Astrocyte of the spinal cord (primary cell): ENCODE results near the gene MVK.

Experiments used
- DNase-seq: peaks from one replicate; pipeline ENCODE4 v3.0.0; 2011; ENCODE audit warnings: low read depth, low spot score
- H3K4me3 ChIP-seq: 2 replicates; pipeline ENCODE4 v1.5.1; 2011; ENCODE audit warnings: low read depth, mild to moderate bottlenecking, low read length, moderate library complexity
- in situ Hi-C: cut with HindIII; loops from 2 replicates; pipeline ENCODE4 v1.10.0; 2017; ENCODE audit warnings: low sequenced_read_pairs
- TF ChIP-seq, protein P1 (sequence below): IDR thresholded peaks from 2 replicates; pipeline ENCODE4 v1.5.1; 2012; ENCODE audit warnings: low read depth, mild to moderate bottlenecking, low read length, inconsistent platforms

Gene MVK

DNA sequence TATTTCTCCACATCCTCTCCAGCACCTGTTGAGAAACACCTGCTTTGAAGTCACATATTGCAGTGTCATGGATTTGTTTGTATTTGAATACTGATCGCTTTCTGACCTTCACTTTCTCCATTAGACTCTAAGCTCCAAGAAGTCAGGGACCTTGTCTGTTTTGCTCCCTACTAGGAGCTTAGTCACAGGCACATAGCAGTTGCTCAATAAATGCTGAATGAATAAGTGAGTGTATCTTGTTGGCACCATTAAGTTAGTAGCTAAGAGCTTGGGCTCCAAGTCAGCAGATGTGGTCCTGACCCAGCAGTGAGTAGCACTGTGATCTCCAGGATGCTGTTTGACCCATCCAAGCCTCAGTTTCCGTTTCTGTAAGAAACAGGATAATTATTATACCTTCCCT is 10.1 kb downstream of the MVK start:
- TF ChIP-seq, protein P1, sequence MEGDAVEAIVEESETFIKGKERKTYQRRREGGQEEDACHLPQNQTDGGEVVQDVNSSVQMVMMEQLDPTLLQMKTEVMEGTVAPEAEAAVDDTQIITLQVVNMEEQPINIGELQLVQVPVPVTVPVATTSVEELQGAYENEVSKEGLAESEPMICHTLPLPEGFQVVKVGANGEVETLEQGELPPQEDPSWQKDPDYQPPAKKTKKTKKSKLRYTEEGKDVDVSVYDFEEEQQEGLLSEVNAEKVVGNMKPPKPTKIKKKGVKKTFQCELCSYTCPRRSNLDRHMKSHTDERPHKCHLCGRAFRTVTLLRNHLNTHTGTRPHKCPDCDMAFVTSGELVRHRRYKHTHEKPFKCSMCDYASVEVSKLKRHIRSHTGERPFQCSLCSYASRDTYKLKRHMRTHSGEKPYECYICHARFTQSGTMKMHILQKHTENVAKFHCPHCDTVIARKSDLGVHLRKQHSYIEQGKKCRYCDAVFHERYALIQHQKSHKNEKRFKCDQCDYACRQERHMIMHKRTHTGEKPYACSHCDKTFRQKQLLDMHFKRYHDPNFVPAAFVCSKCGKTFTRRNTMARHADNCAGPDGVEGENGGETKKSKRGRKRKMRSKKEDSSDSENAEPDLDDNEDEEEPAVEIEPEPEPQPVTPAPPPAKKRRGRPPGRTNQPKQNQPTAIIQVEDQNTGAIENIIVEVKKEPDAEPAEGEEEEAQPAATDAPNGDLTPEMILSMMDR = no peak
- no peak overlapping the region for H3K4me3 ChIP-seq
- in situ Hi-C loops = no loop called here
- DNase-seq = no peak

- DNase-seq = no peak
- in situ Hi-C loops = no loop called here
- H3K4me3 ChIP-seq = no peak overlapping the region
- TF ChIP-seq, protein P1 = no peak
Observed at GRCh38 chr12:109586385-109587296, 13.0 kb downstream of the MVK start.

DNA sequence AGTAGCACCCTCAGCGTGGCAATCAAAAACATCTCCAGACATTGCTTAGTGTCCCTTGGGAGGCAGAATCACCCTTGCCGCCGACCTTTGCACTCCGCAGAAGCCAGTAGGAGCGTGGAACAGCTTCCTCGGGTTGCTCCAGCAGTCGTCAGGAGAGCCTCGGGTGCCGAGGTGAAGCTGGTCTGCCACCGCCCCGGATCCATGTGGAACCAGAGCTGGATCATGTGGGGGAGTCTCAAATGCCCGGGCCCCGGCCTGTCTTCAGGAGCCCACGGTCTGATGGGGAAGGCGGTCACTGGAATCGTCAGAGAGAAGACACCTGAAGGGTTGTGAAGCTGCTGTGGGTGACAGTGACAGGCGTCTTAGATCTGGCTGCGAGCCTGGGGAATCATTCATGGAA is 14.3 kb downstream of the MVK start:
- TF ChIP-seq, protein P1 = no peak
- no peak for DNase-seq
- in situ Hi-C loops = no loop called here
- H3K4me3 ChIP-seq = no peak overlapping the region

- in situ Hi-C loops = no loop called here
Observed at GRCh38 chr12:109588461-109589239, 15.1 kb downstream of the MVK start.

DNA sequence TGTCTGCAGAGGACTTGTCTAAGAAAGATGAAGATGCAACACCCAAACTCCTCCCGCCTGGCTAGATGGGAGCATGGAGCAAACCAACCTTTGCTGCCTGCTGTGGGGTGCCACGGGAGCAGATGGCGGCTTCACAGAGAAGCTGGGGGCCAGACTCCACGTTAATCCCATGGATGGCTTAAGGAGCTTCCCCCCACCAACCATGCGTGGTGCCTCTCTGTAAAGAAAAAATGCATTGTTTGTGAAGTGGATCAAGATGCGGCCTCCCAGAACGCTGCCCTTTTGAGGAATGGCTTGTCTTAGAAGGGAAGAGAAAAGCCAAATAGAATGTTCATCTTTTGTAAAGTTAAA is 15.6 kb downstream of the MVK start:
- in situ Hi-C loops = no loop called here
- TF ChIP-seq, protein P1 = no peak
- no peak for DNase-seq
- H3K4me3 ChIP-seq = no peak overlapping the region

More at GRCh38 chr12:109588461-109589239, 15.1 kb downstream of the MVK start:
- no peak for DNase-seq
- TF ChIP-seq, protein P1 = no peak
- H3K4me3 ChIP-seq = no peak overlapping the region

GRCh38 chr12:109589691-109590245 is 16.2 kb downstream of the MVK start:
- TF ChIP-seq, protein P1 = no peak
- no peak overlapping the region for H3K4me3 ChIP-seq
- in situ Hi-C loops = no loop called here
- DNase-seq = no peak
